Peyer's patch (tissue), 4 donors: Measurements from ENCODE around the gene GALM. TPM values are rescaled to one million over a fixed set of nuclear protein-coding genes. Genes with fewer than 3 reads are reported as not detected.

ENCODE experiments used
- DNase-seq, 3 donors: peaks; one replicate each; pipeline ENCODE4 v3.0.0-alpha.2; 2017 to 2019
- H3K27ac ChIP-seq, 4 donors: fragments of 200-600 bp; sonication (generic); one replicate each; pipeline ENCODE4 v1.5.1; 2016 to 2019
- H3K27me3 ChIP-seq, 2 donors: fragments of 200-600 bp; sonication (generic); one replicate each; pipeline ENCODE4 v1.5.1; 2019
- H3K36me3 ChIP-seq, 3 donors: fragments of 200-600 bp; sonication (generic); one replicate each; pipeline ENCODE4 v1.5.1; 2016 to 2019
- H3K4me1 ChIP-seq, 4 donors: fragments of 200-600 bp; sonication (generic); one replicate each; pipeline ENCODE4 v1.5.1; 2016 to 2019
- H3K4me3 ChIP-seq, 4 donors: fragments of 200-600 bp; sonication (generic); 1 replicate in 3 of 4; 2 replicates in 1 of 4; pipeline ENCODE4 v1.5.1; 2016 to 2019; ENCODE audit warnings: mild to moderate bottlenecking in 1 of 4
- H3K9me3 ChIP-seq, 4 donors: fragments of 200-600 bp; sonication (generic); one replicate each; pipeline ENCODE4 v1.5.1; 2016 to 2019; ENCODE audit warnings: mild to moderate bottlenecking in 1 of 4
- POLR2A ChIP-seq, 2 donors: fragments of 450-650 bp; IDR thresholded peaks; one replicate each; pipeline ENCODE4 v1.5.1; 2017; ENCODE audit warnings: antibody characterized with exemption in 2 of 2, mild to moderate bottlenecking in 2 of 2, moderate library complexity in 2 of 2
- total RNA-seq, 4 donors: library from RNA; depleted of rRNA; stranded (reverse); fragments of >200 nt; gene quantifications; one replicate each; pipeline ENCODE4 v1.1.0, GENCODE V29; 2016
- TF ChIP-seq, protein P1 (sequence below), 6 experiments: fragments of 450-650 bp in 4 of 6; fragments of 200-600 bp in 2 of 6; sonication (generic) in 1 of 6; IDR thresholded peaks; one replicate each; pipeline ENCODE4 v1.5.1; 2017 to 2019; ENCODE audit warnings: antibody characterized with exemption in 6 of 6, mild to moderate bottlenecking in 3 of 6, moderate library complexity in 1 of 6

GALM gene
- total RNA-seq, 4 donors from 2014 or later: 68.1 to 118 (median 86.0) TPM

DNA sequence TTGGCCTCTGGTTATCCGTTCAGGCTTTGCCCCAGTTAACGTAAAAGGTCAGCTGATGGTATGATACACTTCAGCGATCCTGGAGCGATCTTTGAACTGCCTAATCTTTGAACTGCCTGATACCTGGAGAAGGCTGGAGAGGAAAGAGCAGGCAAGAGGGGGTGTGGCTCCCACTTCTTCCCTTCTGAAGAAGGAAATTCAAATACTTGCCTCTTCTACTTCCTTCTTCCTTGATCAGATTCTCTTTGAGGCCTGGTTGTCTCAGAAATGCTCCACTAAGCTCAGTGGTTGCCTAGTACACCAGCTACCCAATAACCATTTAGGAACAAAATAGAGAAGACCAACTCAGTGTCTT lies 619 bp downstream of the GALM start:
- H3K36me3 ChIP-seq: no peaks in the 10 kb centered on the region
- H3K27ac ChIP-seq: peak overlapping the region; percentile 78 to 91 (median 88)
- TF ChIP-seq POLR2A (IDR thresholded peaks at IDR 0.05): peak in 1 of 2 donors; percentile 2
- TF ChIP-seq, protein P1, sequence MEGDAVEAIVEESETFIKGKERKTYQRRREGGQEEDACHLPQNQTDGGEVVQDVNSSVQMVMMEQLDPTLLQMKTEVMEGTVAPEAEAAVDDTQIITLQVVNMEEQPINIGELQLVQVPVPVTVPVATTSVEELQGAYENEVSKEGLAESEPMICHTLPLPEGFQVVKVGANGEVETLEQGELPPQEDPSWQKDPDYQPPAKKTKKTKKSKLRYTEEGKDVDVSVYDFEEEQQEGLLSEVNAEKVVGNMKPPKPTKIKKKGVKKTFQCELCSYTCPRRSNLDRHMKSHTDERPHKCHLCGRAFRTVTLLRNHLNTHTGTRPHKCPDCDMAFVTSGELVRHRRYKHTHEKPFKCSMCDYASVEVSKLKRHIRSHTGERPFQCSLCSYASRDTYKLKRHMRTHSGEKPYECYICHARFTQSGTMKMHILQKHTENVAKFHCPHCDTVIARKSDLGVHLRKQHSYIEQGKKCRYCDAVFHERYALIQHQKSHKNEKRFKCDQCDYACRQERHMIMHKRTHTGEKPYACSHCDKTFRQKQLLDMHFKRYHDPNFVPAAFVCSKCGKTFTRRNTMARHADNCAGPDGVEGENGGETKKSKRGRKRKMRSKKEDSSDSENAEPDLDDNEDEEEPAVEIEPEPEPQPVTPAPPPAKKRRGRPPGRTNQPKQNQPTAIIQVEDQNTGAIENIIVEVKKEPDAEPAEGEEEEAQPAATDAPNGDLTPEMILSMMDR (IDR thresholded peaks at IDR 0.05): no peak
- DNase-seq: peak; percentile 42 to 88 (median 67)
- peaks cover 0 to 14% (median 3%) of the 10 kb centered on the region in 4 donors for H3K4me1 ChIP-seq
- no peaks in the 10 kb centered on the region for H3K9me3 ChIP-seq
- H3K4me3 ChIP-seq: peak overlapping the region; percentile 47 to 62 (median 58)
- no peaks in the 10 kb centered on the region for H3K27me3 ChIP-seq

DNA sequence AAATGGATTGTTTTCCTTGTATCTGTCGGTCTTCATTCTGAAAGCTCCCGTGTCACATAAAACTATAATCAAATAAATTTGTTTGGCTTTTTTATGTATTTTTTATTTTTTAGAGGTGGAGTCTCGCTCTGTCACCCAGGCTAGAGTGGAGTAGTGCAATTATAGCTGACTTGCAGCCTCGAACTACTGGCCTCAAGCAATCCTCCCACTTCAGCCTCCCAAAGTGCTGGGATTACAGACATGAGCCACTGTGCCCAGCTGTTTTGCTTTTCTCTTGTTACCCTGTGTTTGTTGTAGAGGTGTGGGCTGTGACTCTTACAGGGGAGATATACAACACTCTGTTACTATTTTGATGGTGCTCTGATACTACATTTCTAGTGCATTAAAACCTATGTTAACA lies 2.2 kb downstream of the GALM start:
- H3K27ac ChIP-seq: peak overlapping the region; percentile 78 to 91 (median 88)
- H3K4me1 ChIP-seq: peaks cover 0 to 14% (median 3%) of the 10 kb centered on the region in 4 donors
- no peak for TF ChIP-seq POLR2A (IDR thresholded peaks at IDR 0.05)
- TF ChIP-seq, protein P1 (IDR thresholded peaks at IDR 0.05): no peak
- no peaks in the 10 kb centered on the region for H3K36me3 ChIP-seq
- DNase-seq: no peak
- H3K9me3 ChIP-seq: no peaks in the 10 kb centered on the region
- H3K27me3 ChIP-seq: no peaks in the 10 kb centered on the region
- peak overlapping the region in 2 of 4 donors; percentile 9 to 57 for H3K4me3 ChIP-seq

DNA sequence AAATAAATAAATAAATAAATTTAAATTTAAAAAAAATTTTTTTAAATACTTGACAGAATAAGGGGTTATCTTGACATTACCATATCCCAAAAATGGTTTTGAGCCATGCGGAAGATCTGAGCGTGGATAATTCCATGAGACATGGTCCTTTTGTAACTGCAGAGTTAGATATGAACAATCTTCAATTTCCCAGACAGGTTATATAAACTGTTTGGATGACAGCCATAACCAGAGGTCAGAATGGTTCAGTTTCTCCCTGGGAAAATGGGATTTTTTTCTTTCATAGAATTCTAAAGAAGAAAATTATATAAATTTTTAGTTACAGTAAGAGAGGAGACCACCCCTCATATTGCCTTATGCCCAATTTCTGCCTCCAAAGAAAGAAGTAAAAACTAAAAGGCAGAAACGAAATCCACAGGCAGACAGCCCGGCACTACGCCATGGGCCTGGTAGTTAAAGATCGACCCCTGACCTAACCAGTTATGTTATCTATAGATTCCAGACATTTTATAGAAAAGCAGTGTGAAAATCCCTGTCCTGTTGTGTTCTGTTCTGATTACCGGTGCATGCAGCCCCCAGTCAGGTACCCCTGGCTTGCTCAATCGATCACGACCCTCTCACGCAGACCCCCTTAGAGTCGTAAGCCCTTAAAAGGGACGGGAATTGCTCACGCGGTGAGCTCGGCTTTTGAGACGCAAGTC lies 3.0 kb downstream of the GALM start:
- no peaks in the 10 kb centered on the region for H3K9me3 ChIP-seq
- no peak overlapping the region for H3K27ac ChIP-seq
- peaks cover 0 to 14% (median 3%) of the 10 kb centered on the region in 4 donors for H3K4me1 ChIP-seq
- no peak overlapping the region for H3K4me3 ChIP-seq
- no peaks in the 10 kb centered on the region for H3K27me3 ChIP-seq
- TF ChIP-seq, protein P1 (IDR thresholded peaks at IDR 0.05): no peak
- TF ChIP-seq POLR2A (IDR thresholded peaks at IDR 0.05): no peak
- DNase-seq: no peak
- H3K36me3 ChIP-seq: no peaks in the 10 kb centered on the region

DNA sequence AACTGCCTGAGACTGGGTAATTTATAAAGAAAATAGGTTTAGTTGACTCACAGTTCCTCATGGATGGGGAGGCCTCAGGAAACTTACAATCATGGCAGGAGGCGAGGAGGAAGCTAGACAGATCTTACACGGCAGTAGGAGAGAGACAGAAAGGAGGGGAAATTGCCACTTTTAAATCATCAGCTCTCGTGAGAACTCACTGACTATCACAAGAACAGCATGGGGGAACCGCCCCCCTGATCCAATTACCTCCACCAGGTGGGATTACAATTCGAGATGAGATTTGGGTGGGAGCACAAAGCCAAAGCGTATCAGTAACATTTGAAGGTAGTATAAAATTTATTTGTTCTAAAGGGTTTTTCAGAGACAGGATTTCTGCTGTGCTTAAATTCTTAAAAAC lies 5.4 kb downstream of the GALM start:
- H3K9me3 ChIP-seq: no peaks in the 10 kb centered on the region
- TF ChIP-seq POLR2A (IDR thresholded peaks at IDR 0.05): no peak
- TF ChIP-seq, protein P1 (IDR thresholded peaks at IDR 0.05): no peak
- no peak overlapping the region for H3K4me3 ChIP-seq
- H3K27ac ChIP-seq: peak overlapping the region in 1 of 4 donors; percentile 10
- H3K4me1 ChIP-seq: peaks cover 0 to 11% (median 3%) of the 10 kb centered on the region in 4 donors
- H3K27me3 ChIP-seq: no peaks in the 10 kb centered on the region
- peaks cover 0 to 8% (median 0%) of the 10 kb centered on the region in 3 donors for H3K36me3 ChIP-seq
- DNase-seq: no peak

DNA sequence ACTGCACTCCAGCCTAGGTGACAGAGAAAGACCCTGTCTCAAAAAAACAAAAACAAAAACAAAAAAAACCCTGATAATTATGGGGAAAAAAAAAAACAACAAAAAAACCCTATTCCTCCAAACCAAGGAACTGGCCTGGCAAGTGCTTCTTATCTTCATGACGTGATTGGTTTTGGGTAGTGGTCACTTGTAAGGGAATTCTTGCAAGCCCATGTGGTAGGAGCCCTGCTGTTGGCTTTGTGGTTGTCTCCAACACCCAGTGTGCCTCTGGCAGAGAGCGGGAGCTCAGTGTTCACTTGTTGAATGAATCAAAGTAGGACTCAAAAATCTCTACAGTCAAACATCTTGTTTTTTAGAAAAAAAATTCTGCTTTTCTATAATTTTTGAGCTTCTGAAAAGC lies 6.0 kb downstream of the GALM start:
- peak overlapping the region in 1 of 4 donors; percentile 10 for H3K27ac ChIP-seq
- no peaks in the 10 kb centered on the region for H3K27me3 ChIP-seq

More for the DNA sequence above, 6.0 kb downstream of the GALM start:
- no peak overlapping the region for H3K4me3 ChIP-seq
- peaks cover 0 to 11% (median 1%) of the 10 kb centered on the region in 4 donors for H3K4me1 ChIP-seq
- TF ChIP-seq, protein P1 (IDR thresholded peaks at IDR 0.05): no peak
- no peak for TF ChIP-seq POLR2A (IDR thresholded peaks at IDR 0.05)
- H3K36me3 ChIP-seq: peaks cover 0 to 14% (median 0%) of the 10 kb centered on the region in 3 donors
- H3K9me3 ChIP-seq: no peaks in the 10 kb centered on the region
- DNase-seq: no peak
